Measurements from ENCODE around the gene MAML2.

GRCh38 chr11:96105944-96106343, 237.1 kb downstream of the MAML2 start:
- TF ChIP-seq CTCF (IDR thresholded peaks at IDR 0.05) (no peak), ZFX (IDR thresholded peaks at IDR 0.05; ENCODE audit: borderline replicate concordance) (no peak)

Measured in 22Rv1 (cell line).